Ovary (tissue), 3 donors: ENCODE measurements around the gene TMTC4.

Experiments
- POLR2A ChIP-seq: fragments of 450-650 bp; IDR thresholded peaks from one replicate; pipeline ENCODE4 v1.6.1; 2017; ENCODE audit warnings: antibody characterized with exemption, mild to moderate bottlenecking, moderate library complexity
- TF ChIP-seq, protein P1 (sequence below), 3 donors: fragments of 450-650 bp in 2 of 3; fragments of 200-600 bp in 1 of 3; IDR thresholded peaks; one replicate each; pipeline versions ENCODE4 v1.5.1 to v1.8.0; 2016 to 2022; ENCODE audit warnings: antibody characterized with exemption in 3 of 3, mild to moderate bottlenecking in 1 of 3
- donor health status: DM: no; HTN: no; CAD: no.

DNA sequence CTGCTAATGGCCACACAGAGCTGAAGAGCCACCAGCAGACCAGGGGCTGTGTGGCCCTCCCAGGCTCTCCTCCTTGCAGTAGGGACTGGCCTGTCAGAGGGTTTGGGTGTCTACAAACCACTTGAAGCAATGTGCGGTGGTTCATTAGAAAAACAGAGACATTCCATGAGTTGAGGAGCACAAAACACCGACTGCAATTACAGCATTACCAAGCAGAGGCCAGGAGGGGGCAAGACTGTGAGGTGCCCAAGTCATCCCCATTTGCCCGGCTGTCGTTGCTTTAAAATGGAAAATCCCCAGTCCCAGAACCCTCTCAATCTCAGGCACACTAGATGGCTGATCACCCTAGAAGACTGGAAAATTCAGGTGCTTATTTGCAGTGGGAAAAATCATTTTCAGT is 15.0 kb downstream of the TMTC4 start:
- TF ChIP-seq POLR2A: no peak
- TF ChIP-seq, protein P1, sequence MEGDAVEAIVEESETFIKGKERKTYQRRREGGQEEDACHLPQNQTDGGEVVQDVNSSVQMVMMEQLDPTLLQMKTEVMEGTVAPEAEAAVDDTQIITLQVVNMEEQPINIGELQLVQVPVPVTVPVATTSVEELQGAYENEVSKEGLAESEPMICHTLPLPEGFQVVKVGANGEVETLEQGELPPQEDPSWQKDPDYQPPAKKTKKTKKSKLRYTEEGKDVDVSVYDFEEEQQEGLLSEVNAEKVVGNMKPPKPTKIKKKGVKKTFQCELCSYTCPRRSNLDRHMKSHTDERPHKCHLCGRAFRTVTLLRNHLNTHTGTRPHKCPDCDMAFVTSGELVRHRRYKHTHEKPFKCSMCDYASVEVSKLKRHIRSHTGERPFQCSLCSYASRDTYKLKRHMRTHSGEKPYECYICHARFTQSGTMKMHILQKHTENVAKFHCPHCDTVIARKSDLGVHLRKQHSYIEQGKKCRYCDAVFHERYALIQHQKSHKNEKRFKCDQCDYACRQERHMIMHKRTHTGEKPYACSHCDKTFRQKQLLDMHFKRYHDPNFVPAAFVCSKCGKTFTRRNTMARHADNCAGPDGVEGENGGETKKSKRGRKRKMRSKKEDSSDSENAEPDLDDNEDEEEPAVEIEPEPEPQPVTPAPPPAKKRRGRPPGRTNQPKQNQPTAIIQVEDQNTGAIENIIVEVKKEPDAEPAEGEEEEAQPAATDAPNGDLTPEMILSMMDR (IDR thresholded peaks at IDR 0.05): no peak
